Fibroblast of mammary gland (primary cell): ENCODE measurements around the gene PA2G4.
"Not testable (repeated sequence)": the region's sequence is repeated elsewhere in the genome, so short reads cannot be mapped to it uniquely, and the experiment has no call there.

Experiments used
- DNase-seq: peaks from one replicate; pipeline ENCODE4 v3.0.0-alpha.2; 2010; ENCODE audit warnings: low read depth
- H3K4me3 ChIP-seq: 2 replicates; pipeline ENCODE4 v1.5.1; 2011; ENCODE audit warnings: low read depth, mild to moderate bottlenecking, low read length, moderate library complexity; ENCODE audit not compliant: control insufficient read depth
- CTCF ChIP-seq: conservative IDR thresholded peaks from 2 replicates; pipeline ENCODE4 v1.5.1; 2011; ENCODE audit warnings: low read depth, low read length, inconsistent platforms; ENCODE audit not compliant: control insufficient read depth, insufficient read depth

PA2G4 gene

GRCh38 chr12:56104109-56104814 is at the start of gene PA2G4:
TSS of gene PA2G4 (plus strand) at chr12:56104559. CDS start at chr12:56104738, 179 bp downstream.
- peak; percentile 98 for DNase-seq
- H3K4me3 ChIP-seq: peak within 1 kb of the TSS; percentile 92
- no peak for TF ChIP-seq CTCF

- peak; percentile 39 for DNase-seq
These were observed 44.4 kb upstream of the PA2G4 start for GRCh38 chr12:56059964-56060363.

GRCh38 chr12:56061982-56062381 is 42.4 kb upstream of the PA2G4 start:
- no peak for TF ChIP-seq CTCF
- H3K4me3 ChIP-seq: no peak overlapping the region
- DNase-seq: no peak

More at GRCh38 chr12:56059964-56060363, 44.4 kb upstream of the PA2G4 start:
- H3K4me3 ChIP-seq: not testable (repeated sequence)

GRCh38 chr12:56062996-56063395 is 41.4 kb upstream of the PA2G4 start:
- no peak overlapping the region for H3K4me3 ChIP-seq
- TF ChIP-seq CTCF: no peak
- no peak for DNase-seq

DNA sequence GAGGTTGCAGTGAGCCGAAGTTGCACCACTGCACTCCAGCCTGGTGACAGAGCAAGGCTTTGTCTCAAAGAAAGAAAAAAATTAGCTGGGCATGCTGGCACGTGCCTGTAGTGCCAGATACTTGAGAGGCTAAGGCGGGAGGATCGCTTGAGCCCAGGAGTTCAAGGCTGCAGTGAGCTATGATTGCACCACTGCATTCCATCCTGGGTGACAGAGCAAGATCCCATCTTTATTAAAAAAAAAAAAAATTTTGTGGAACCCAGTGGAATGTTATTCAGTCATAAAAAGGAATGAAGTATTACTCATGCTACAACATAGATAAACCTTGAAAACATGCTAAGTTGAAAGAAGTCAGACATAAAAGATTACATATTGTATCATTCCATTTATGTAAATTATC is 32.7 kb upstream of the PA2G4 start:
- no peak for TF ChIP-seq CTCF
- peak; percentile 28 for DNase-seq
- no peak overlapping the region for H3K4me3 ChIP-seq

GRCh38 chr12:56074396-56074795 is 30.0 kb upstream of the PA2G4 start:
- no peak overlapping the region for H3K4me3 ChIP-seq
- DNase-seq: no peak
- no peak for TF ChIP-seq CTCF

DNA sequence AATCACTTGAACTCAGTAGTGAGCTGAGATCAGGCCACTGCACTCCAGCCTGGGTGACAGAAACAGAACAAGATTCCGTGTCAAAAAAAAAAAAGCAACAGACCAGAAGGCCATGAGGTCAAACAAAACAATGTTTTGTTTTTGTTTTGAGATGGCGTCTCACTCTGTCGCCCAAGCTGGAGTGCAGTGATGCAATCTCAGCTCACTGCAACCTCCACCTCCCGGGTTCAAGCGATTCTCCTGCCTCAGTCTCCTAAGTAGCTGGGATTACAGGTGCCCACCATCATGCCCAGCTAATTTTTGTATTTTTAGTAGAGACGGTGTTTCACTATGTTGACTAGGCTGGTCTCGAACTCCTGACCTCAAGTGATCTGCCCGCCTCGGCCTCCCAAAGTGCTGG is 26.4 kb upstream of the PA2G4 start:
- not testable (repeated sequence) for H3K4me3 ChIP-seq, DNase-seq

DNA sequence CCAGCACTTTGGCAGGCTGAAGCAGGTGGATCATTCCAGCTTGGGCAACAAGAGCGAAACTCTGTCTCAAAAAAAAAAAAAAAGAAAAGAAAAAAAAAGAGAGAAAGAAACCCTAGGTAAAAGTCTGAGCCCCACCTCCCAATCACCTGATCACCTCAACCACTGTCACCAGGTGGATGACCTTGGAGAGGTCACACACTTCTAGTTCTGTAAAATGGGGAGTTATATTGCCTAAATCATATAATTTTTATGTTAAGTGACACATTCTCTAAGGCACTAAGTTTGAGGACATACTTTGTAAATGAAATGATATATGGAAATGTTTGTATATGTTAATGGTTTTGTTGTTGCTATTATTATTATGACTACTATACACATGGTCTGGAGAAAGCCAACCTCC is 25.9 kb upstream of the PA2G4 start:
- no peak overlapping the region for H3K4me3 ChIP-seq
- no peak for DNase-seq
- no peak for TF ChIP-seq CTCF
